Measurements from ENCODE around the gene IFTAP.

- no peak for TF ChIP-seq POLR2A (IDR thresholded peaks at IDR 0.05; ENCODE audit: low read depth, low read length)
- TF ChIP-seq, protein P1, sequence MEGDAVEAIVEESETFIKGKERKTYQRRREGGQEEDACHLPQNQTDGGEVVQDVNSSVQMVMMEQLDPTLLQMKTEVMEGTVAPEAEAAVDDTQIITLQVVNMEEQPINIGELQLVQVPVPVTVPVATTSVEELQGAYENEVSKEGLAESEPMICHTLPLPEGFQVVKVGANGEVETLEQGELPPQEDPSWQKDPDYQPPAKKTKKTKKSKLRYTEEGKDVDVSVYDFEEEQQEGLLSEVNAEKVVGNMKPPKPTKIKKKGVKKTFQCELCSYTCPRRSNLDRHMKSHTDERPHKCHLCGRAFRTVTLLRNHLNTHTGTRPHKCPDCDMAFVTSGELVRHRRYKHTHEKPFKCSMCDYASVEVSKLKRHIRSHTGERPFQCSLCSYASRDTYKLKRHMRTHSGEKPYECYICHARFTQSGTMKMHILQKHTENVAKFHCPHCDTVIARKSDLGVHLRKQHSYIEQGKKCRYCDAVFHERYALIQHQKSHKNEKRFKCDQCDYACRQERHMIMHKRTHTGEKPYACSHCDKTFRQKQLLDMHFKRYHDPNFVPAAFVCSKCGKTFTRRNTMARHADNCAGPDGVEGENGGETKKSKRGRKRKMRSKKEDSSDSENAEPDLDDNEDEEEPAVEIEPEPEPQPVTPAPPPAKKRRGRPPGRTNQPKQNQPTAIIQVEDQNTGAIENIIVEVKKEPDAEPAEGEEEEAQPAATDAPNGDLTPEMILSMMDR (IDR thresholded peaks at IDR 0.05 in 2 of 3, conservative IDR thresholded peaks at IDR 0.05 in 1 of 3; ENCODE audit: control insufficient read depth in 2 of 3, extremely low read depth in 1 of 3, insufficient read depth in 1 of 3, low read depth in 3 of 3, low read length in 3 of 3), result no peak
- no peak for TF ChIP-seq EZH2 (IDR thresholded peaks at IDR 0.05; ENCODE audit: borderline replicate concordance, control insufficient read depth, low read depth, low read length)
- no peak for TF ChIP-seq RAD21 (IDR thresholded peaks at IDR 0.05; ENCODE audit: insufficient read depth, low read depth, low read length)
- no peak for TF ChIP-seq NFIC (IDR thresholded peaks at IDR 0.05; ENCODE audit: low read depth, low read length)
- TF ChIP-seq GATAD2B (conservative IDR thresholded peaks at IDR 0.05; ENCODE audit: low read depth), result no peak
- TF ChIP-seq POLR2AphosphoS5 (IDR thresholded peaks at IDR 0.05; ENCODE audit: low read length), result no peak
- TF ChIP-seq, protein P2, sequence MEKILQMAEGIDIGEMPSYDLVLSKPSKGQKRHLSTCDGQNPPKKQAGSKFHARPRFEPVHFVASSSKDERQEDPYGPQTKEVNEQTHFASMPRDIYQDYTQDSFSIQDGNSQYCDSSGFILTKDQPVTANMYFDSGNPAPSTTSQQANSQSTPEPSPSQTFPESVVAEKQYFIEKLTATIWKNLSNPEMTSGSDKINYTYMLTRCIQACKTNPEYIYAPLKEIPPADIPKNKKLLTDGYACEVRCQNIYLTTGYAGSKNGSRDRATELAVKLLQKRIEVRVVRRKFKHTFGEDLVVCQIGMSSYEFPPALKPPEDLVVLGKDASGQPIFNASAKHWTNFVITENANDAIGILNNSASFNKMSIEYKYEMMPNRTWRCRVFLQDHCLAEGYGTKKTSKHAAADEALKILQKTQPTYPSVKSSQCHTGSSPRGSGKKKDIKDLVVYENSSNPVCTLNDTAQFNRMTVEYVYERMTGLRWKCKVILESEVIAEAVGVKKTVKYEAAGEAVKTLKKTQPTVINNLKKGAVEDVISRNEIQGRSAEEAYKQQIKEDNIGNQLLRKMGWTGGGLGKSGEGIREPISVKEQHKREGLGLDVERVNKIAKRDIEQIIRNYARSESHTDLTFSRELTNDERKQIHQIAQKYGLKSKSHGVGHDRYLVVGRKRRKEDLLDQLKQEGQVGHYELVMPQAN (conservative IDR thresholded peaks at IDR 0.05), result no peak
- no peak for TF ChIP-seq ZZZ3 (IDR thresholded peaks at IDR 0.05; ENCODE audit: control insufficient read depth, insufficient read length, low read depth)
- TF ChIP-seq, protein P3, sequence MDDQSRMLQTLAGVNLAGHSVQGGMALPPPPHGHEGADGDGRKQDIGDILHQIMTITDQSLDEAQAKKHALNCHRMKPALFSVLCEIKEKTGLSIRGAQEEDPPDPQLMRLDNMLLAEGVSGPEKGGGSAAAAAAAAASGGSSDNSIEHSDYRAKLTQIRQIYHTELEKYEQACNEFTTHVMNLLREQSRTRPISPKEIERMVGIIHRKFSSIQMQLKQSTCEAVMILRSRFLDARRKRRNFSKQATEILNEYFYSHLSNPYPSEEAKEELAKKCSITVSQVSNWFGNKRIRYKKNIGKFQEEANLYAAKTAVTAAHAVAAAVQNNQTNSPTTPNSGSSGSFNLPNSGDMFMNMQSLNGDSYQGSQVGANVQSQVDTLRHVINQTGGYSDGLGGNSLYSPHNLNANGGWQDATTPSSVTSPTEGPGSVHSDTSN (IDR thresholded peaks at IDR 0.05; ENCODE audit: insufficient replicate concordance, low read depth, low read length), result no peak
These were observed 33.8 kb downstream of the IFTAP start for GRCh38 chr11:36628141-36628540.
